Esophagus muscularis mucosa (tissue), 3 donors: Measurements from ENCODE around the gene MMP15.

ENCODE experiments used
- POLR2A ChIP-seq: fragments of 450-650 bp; IDR thresholded peaks from one replicate; pipeline ENCODE4 v1.6.1; 2017; ENCODE audit warnings: antibody characterized with exemption, moderate library complexity, mild to moderate bottlenecking, low read depth
- POLR2AphosphoS5 ChIP-seq, 2 donors: sonication (generic); formaldehyde crosslinking; IDR thresholded peaks; one replicate each; pipeline ENCODE4 v1.6.1; 2017; ENCODE audit warnings: antibody characterized with exemption in 2 of 2
- TF ChIP-seq, protein P1 (sequence below), 3 experiments: fragments of 200-600 bp in 2 of 3; fragments of 450-650 bp in 1 of 3; sonication (generic) in 2 of 3; IDR thresholded peaks; one replicate each; pipeline ENCODE4 v1.5.1; 2017 to 2019; ENCODE audit warnings: antibody characterized with exemption in 3 of 3, mild to moderate bottlenecking in 2 of 3, moderate library complexity in 1 of 3

DNA sequence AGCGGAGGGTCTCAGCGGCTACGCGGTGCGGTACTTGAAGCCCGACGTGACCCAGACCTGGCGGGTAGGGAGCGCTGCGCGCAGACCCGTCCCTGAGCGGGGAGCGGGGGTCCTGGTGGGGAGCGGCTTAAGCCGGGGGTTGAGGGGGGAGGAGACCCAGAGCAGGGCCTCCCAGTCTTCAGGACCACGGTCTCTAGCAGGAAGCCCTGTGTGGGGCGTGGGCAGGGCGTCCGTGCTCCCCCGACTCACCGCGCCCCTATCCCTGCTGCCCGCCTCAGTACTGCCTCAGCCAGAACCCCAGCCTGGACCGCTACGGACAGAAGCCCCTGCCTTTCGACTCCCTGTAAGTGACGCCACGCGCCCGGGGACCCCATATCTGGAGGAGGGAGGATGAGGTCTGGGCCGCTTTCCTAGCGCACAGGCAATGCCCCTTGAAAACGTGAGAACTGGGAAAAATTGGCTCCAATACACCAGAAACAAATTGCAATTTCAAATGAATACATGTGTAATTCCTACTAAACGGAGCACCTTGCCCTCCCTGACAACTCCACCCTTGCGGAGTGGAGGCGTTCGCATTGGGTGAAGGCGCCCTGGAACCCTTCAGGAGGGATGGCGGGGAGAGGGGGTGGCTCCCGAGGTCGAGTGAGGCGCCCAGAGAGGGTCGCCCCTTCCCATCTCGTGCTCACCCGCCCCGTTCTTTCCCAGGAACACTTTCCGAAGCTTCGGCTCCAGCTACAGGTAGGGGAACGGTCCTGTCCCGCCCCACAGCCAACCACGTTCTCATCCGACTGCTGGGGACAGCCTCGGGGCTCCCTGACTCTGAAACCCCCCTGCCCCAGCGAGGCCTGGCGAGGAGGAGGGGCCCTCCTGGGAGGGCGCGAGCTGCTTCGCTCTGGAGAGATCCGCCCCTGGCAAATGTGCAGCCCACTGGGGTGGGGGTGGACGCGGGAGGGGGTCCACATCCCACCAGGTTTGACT, 40.1 kb upstream of the MMP15 start:
- TF ChIP-seq, protein P1, sequence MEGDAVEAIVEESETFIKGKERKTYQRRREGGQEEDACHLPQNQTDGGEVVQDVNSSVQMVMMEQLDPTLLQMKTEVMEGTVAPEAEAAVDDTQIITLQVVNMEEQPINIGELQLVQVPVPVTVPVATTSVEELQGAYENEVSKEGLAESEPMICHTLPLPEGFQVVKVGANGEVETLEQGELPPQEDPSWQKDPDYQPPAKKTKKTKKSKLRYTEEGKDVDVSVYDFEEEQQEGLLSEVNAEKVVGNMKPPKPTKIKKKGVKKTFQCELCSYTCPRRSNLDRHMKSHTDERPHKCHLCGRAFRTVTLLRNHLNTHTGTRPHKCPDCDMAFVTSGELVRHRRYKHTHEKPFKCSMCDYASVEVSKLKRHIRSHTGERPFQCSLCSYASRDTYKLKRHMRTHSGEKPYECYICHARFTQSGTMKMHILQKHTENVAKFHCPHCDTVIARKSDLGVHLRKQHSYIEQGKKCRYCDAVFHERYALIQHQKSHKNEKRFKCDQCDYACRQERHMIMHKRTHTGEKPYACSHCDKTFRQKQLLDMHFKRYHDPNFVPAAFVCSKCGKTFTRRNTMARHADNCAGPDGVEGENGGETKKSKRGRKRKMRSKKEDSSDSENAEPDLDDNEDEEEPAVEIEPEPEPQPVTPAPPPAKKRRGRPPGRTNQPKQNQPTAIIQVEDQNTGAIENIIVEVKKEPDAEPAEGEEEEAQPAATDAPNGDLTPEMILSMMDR (IDR thresholded peaks at IDR 0.05), result no peak
- TF ChIP-seq POLR2A (no peak), POLR2AphosphoS5 (IDR thresholded peaks at IDR 0.05) (peak in 1 of 2 donors; percentile 7)
